ENCODE results near the gene APPL1. TPM values are rescaled to one million over a fixed set of nuclear protein-coding genes. Genes with fewer than 3 reads are reported as not detected.

APPL1 gene
- total RNA-seq, 4 donors from 2014 or later: 50.9 to 76.5 (median 57.4) TPM

DNA sequence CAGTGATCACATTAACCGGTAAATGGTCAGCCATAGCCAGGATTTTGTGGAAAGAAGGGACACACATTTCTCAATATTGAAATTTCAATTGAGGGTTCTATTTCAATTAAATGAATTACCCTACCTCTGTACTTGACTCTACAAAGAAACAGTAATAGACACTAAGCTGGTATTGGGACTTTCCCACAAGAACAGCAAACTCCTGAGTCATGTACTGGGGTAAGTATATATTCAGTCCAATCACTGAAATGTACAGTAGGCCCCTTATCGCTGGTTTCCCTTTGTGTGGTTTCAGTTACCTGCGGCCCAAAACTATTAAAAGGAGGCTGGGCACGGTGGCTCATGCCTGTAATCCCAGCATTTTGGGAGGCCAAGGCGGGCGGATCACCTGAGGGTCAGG lies 47.3 kb downstream of the APPL1 start:
- no peaks in the 10 kb centered on the region for H3K9me3 ChIP-seq
- intact Hi-C loops (cut with DNase I; ENCODE audit: low total_unique reads) (no loop called here), in situ Hi-C loops (cut with MboI; ENCODE audit: low sequenced_read_pairs in 4 of 4) (no loop called here)
- H3K27me3 ChIP-seq: no peaks in the 10 kb centered on the region
- TF ChIP-seq CTCF (IDR thresholded peaks at IDR 0.05 in 4 of 5, conservative IDR thresholded peaks at IDR 0.05 in 1 of 5): no peak
- TF ChIP-seq POLR2A (IDR thresholded peaks at IDR 0.05): no peak
- H3K36me3 ChIP-seq: peaks cover 0 to 84% of the 10 kb centered on the region in 2 donors
- no peaks in the 10 kb centered on the region for H3K4me1 ChIP-seq
- H3K4me3 ChIP-seq: no peak overlapping the region
- H3K27ac ChIP-seq: peak overlapping the region in 1 of 4 donors; percentile 25
- ATAC-seq: no peak
- DNase-seq: no peak

DNA sequence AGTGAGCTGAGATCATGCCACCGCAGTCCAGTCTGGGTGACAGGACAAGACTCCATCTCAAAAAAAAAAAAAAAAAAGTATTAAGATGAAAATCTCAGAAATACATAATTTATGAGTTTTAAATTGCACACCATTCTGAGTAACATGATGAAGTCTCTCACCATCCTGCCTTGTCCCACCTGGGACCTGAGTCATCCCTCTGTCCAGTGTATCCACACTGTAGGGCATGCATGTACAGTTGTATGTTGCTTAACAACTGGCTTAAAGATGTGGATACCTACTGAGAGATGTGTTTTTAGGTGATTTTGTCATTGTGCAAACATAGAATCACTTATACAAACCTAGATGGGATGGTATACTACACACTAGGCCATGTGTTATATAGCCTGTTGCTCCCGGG lies 47.9 kb downstream of the APPL1 start:
- no peaks in the 10 kb centered on the region for H3K4me1 ChIP-seq
- H3K36me3 ChIP-seq: peaks cover 0 to 84% of the 10 kb centered on the region in 2 donors
- H3K4me3 ChIP-seq: no peak overlapping the region
- peak in 1 of 2 donors; percentile 33 for ATAC-seq
- in situ Hi-C loops (cut with MboI; ENCODE audit: low sequenced_read_pairs in 4 of 4): no loop called here
- no peak for DNase-seq
- no peak overlapping the region for H3K27ac ChIP-seq
- no peak for TF ChIP-seq CTCF (IDR thresholded peaks at IDR 0.05 in 4 of 5, conservative IDR thresholded peaks at IDR 0.05 in 1 of 5)
- TF ChIP-seq POLR2A (IDR thresholded peaks at IDR 0.05): no peak
- no peaks in the 10 kb centered on the region for H3K9me3 ChIP-seq
- intact Hi-C loops (cut with DNase I; ENCODE audit: low total_unique reads): no loop called here
- no peaks in the 10 kb centered on the region for H3K27me3 ChIP-seq

DNA sequence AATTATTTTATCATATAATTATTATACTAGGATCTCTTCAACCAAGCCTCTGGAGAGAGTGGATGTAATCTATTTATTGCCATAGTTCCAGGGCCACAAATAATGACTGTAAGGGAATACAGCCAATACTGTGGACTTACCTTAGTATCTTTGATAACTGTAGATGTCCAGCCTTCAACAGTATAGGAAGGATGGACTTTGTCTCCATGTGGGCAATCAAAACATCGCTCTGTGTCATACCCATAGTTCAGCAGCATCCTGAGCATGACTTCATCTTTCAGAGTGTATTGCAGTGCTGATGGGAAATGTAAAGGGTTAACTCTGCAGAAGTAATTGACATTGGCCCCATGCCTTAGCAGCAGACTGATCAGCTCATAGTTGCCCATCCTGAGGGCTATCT lies 50.7 kb downstream of the APPL1 start:
- no peaks in the 10 kb centered on the region for H3K9me3 ChIP-seq
- ATAC-seq (no peak), DNase-seq (no peak)
- intact Hi-C loops (cut with DNase I; ENCODE audit: low total_unique reads) (no loop called here), in situ Hi-C loops (cut with MboI; ENCODE audit: low sequenced_read_pairs in 4 of 4) (no loop called here)
- no peak overlapping the region for H3K4me3 ChIP-seq
- peaks cover 0 to 59% of the 10 kb centered on the region in 2 donors for H3K36me3 ChIP-seq
- no peaks in the 10 kb centered on the region for H3K27me3 ChIP-seq
- TF ChIP-seq CTCF (IDR thresholded peaks at IDR 0.05 in 4 of 5, conservative IDR thresholded peaks at IDR 0.05 in 1 of 5): no peak
- no peak for TF ChIP-seq POLR2A (IDR thresholded peaks at IDR 0.05)
- no peaks in the 10 kb centered on the region for H3K4me1 ChIP-seq
- H3K27ac ChIP-seq: peak overlapping the region in 1 of 4 donors; percentile 4

- H3K9me3 ChIP-seq: no peaks in the 10 kb centered on the region
- no peak overlapping the region for H3K4me3 ChIP-seq
- H3K27me3 ChIP-seq: no peaks in the 10 kb centered on the region
- no peak overlapping the region for H3K27ac ChIP-seq
- ATAC-seq: no peak
- TF ChIP-seq POLR2A (IDR thresholded peaks at IDR 0.05) (no peak), CTCF (IDR thresholded peaks at IDR 0.05 in 4 of 5, conservative IDR thresholded peaks at IDR 0.05 in 1 of 5) (no peak)
- intact Hi-C loops (cut with DNase I; ENCODE audit: low total_unique reads) (no loop called here), in situ Hi-C loops (cut with MboI; ENCODE audit: low sequenced_read_pairs in 4 of 4) (no loop called here)
- H3K4me1 ChIP-seq: no peaks in the 10 kb centered on the region
- H3K36me3 ChIP-seq: peaks cover 0 to 45% of the 10 kb centered on the region in 2 donors
- DNase-seq: no peak
Measured at GRCh38 chr3:57279685-57280084, 52.2 kb downstream of the APPL1 start.

DNA sequence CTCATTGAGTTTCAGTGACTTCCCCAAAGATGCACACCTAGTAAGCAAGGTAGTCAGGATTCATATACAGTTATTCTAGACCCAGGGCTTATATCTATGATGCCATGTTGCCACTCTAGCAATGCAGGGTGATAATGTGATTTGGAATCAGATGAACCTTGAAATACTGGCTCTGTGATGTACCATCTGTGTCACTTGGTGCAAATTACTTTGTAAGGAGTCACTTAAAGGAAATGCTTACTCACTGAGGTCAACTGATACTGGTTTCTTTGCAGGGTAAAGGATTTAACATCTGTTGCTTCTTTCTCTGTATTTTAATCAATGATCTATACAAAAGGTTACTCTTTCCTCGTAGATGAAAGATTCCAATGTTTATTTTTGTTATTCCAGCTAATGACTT lies 54.2 kb downstream of the APPL1 start:
- in situ Hi-C loops (cut with MboI; ENCODE audit: low sequenced_read_pairs in 4 of 4): no loop called here
- H3K4me1 ChIP-seq: no peaks in the 10 kb centered on the region
- no peak for DNase-seq
- intact Hi-C loops (cut with DNase I; ENCODE audit: low total_unique reads): no loop called here
- ATAC-seq: peak; percentile 53 to 67
- peak overlapping the region; percentile 1 to 70 (median 56) for H3K27ac ChIP-seq
- TF ChIP-seq CTCF (IDR thresholded peaks at IDR 0.05 in 4 of 5, conservative IDR thresholded peaks at IDR 0.05 in 1 of 5) (no peak), POLR2A (IDR thresholded peaks at IDR 0.05) (no peak)
- H3K9me3 ChIP-seq: no peaks in the 10 kb centered on the region
- no peak overlapping the region for H3K4me3 ChIP-seq
- H3K36me3 ChIP-seq: peaks cover 0 to 34% of the 10 kb centered on the region in 2 donors
- H3K27me3 ChIP-seq: no peaks in the 10 kb centered on the region

Data from gastrocnemius medialis (tissue), 4 donors.